GM12865 (cell line): ENCODE measurements around the gene SCN2A.
A peak's percentile ranks its signal among the peaks of the same experiment; 100 is the strongest.
"Not testable (repeated sequence)": the region's sequence is repeated elsewhere in the genome, so short reads cannot be mapped to it uniquely, and the experiment has no call there.

ENCODE experiments used
- DNase-seq: peaks from one replicate; pipeline ENCODE4 v3.0.0; 2010; ENCODE audit warnings: low read depth
- H3K4me3 ChIP-seq: 2 replicates; pipeline ENCODE4 v1.5.1; 2011; ENCODE audit warnings: mild to moderate bottlenecking, low read depth, low read length, control low read depth
- TF ChIP-seq, protein P1 (sequence below): IDR thresholded peaks from 2 replicates; pipeline ENCODE4 v1.5.1; 2011; ENCODE audit warnings: low read length, control low read depth, low read depth, inconsistent platforms; ENCODE audit not compliant: insufficient read depth; ENCODE audit errors: missing control alignments

The SCN2A gene

DNA sequence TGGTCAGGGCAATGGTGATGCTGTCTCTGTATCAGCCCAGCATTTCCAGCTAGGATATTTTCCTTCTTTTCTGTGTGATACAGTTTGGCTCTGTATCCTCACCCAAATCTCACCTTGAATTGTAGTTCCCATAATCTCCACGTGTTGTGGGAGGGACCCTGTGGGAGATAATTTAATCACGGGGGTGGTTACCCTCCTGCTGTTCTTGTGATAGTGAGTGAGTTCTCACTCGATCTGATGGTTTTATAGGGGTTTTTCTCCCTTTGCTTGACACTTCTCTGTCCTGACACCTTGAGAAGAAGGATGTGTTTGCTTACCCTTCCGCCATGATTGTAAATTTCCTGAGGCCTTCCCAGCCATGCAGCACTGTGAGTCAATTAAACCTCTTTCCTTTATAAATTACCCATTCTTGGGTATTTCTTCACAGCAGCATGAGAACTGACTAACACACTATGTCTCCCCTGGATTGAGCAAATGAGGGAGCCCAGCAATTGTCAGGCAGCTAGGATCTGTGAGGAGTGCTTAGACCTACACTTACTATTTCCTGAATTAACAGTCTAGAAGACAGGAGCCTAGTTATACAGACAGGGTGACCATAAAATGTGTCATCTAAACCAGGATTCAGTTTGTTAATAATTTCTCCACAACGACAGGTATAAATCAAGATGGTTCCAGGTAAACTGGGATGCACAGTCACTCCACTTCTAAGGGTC is 6.0 kb downstream of the SCN2A start:
- TF ChIP-seq, protein P1, sequence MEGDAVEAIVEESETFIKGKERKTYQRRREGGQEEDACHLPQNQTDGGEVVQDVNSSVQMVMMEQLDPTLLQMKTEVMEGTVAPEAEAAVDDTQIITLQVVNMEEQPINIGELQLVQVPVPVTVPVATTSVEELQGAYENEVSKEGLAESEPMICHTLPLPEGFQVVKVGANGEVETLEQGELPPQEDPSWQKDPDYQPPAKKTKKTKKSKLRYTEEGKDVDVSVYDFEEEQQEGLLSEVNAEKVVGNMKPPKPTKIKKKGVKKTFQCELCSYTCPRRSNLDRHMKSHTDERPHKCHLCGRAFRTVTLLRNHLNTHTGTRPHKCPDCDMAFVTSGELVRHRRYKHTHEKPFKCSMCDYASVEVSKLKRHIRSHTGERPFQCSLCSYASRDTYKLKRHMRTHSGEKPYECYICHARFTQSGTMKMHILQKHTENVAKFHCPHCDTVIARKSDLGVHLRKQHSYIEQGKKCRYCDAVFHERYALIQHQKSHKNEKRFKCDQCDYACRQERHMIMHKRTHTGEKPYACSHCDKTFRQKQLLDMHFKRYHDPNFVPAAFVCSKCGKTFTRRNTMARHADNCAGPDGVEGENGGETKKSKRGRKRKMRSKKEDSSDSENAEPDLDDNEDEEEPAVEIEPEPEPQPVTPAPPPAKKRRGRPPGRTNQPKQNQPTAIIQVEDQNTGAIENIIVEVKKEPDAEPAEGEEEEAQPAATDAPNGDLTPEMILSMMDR, result no peak
- no peak overlapping the region for H3K4me3 ChIP-seq
- no peak for DNase-seq

GRCh38 chr2:165248238-165248637 is 9.0 kb downstream of the SCN2A start:
- DNase-seq, result no peak
- TF ChIP-seq, protein P1, result no peak
- H3K4me3 ChIP-seq, result no peak overlapping the region

GRCh38 chr2:165251366-165251765 is 12.2 kb downstream of the SCN2A start:
- H3K4me3 ChIP-seq, result no peak overlapping the region
- TF ChIP-seq, protein P1, result no peak
- no peak for DNase-seq

DNA sequence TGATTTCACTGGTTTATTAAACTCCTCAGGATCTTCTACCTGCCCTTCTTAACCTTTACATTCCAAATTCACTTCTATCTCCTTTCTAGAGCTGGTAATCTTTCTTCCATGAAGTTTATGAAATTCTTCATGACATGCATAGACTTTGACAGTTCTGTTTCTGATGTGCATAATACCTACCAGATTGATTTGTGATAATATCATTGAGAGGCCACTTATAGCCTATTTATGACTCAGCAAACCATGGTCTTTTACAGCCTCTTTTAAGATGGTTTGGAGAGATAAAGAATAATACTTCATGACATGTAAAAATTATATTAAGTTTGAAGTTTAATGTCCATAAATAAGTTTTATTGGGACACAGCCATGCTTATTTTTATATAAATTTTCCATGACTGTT is 14.0 kb downstream of the SCN2A start:
- TF ChIP-seq, protein P1, result no peak
- no peak for DNase-seq
- H3K4me3 ChIP-seq, result no peak overlapping the region

DNA sequence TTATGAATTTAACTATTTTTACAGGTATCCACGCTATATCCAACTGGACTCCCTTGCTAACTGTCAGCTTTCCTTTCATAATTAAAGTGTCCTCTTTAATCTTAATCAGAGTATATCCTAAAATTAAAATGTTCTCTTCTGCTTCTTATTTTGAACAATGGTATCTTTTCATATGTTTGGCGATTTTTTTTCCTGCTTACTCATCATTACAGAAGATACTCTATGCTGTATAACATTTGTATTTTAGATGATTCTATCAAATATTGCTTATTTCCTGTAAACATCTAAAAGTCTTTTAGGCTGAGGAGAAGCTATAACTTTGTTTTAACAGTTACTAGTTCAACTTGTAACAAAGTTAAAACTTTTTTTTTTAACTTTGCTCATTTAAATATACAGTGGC is 17.4 kb downstream of the SCN2A start:
- no peak for DNase-seq
- H3K4me3 ChIP-seq, result no peak overlapping the region
- TF ChIP-seq, protein P1, result no peak

DNA sequence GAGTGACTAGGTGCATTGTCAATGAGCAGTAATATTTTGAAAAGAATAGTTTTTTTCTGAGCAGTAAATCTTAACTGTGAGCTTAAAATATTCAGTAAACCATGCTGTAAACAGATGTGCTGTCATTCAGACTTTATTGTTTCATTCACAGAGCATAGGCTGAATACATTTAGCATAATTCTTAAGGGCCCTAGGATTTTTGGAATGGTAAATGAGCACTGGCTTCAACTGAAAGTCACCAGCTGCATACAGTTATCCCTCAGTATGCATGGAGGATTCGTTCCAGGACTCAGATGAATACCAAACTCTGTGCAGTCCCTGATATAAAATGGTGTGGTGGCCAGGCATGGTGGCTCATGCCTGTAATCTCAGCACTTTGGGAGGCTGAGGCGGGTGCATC is 21.1 kb downstream of the SCN2A start:
- H3K4me3 ChIP-seq, result not testable (repeated sequence)

DNA sequence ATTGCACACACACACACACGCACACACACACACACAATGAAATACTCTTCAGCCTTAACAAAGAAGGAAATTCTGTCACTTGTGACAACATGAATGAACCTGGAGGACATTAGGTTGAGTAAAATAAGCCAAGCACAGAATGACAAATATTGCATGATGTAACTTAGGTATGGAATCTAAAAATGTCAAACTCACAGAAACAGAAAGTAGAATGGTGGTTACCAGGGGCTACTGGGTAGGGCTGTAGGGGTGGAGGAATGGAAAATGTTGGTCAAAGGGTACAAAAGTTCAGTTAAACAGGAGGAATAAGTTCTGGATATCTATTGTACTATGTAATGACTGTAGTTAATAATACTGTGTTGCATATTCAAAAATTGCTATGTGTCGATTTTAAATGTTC is 29.5 kb downstream of the SCN2A start:
- TF ChIP-seq, protein P1, result no peak
- no peak overlapping the region for H3K4me3 ChIP-seq
- DNase-seq, result peak; percentile 7

More for the DNA sequence above, 21.1 kb downstream of the SCN2A start:
- DNase-seq, result not testable (repeated sequence)
